Ectodermal cell (in vitro differentiated cells): Measurements from ENCODE around the gene SLAMF1.

ENCODE experiments used
- H3K27ac ChIP-seq: 2 replicates; pipeline ENCODE4 v1.7.0; 2013; ENCODE audit warnings: mild to moderate bottlenecking, low read depth, low read length; ENCODE audit not compliant: insufficient read depth, poor library complexity, severe bottlenecking
- H3K27me3 ChIP-seq: 2 replicates; pipeline ENCODE4 v1.7.0; 2013; ENCODE audit warnings: mild to moderate bottlenecking, low read length; ENCODE audit not compliant: insufficient read depth, control insufficient read depth, poor library complexity, severe bottlenecking
- H3K36me3 ChIP-seq: one replicate; pipeline ENCODE4 v1.7.0; 2013; ENCODE audit warnings: low read length; ENCODE audit not compliant: control insufficient read depth, insufficient read depth
- H3K4me1 ChIP-seq: one replicate; pipeline ENCODE4 v1.7.0; 2013; ENCODE audit warnings: low read length; ENCODE audit not compliant: control insufficient read depth, insufficient read depth
- H3K4me3 ChIP-seq: 2 replicates; pipeline ENCODE4 v1.7.0; 2013; ENCODE audit warnings: low read depth, low read length, control low read depth; ENCODE audit not compliant: insufficient read depth
- H3K9me3 ChIP-seq: 2 replicates; pipeline ENCODE4 v1.7.0; 2013; ENCODE audit warnings: mild to moderate bottlenecking, low read length, moderate library complexity; ENCODE audit not compliant: control insufficient read depth
- WGBS, 2 experiments: methylation state at CpG; one replicate each; pipeline ENCODE4 v1.1.7; 2013; ENCODE audit warnings: missing lambda C conversion rate in 2 of 2; 5-methylcytosine and 5-hydroxymethylcytosine counted together

The SLAMF1 gene

GRCh38 chr1:160578525-160579191 is 68.2 kb downstream of the SLAMF1 start:
- Histone ChIP-seq H3K27me3 (no peaks in the 10 kb centered on the region), H3K36me3 (no peaks in the 10 kb centered on the region), H3K4me1 (no peaks in the 10 kb centered on the region), H3K4me3 (no peak overlapping the region), H3K27ac (no peak overlapping the region), H3K9me3 (no peaks in the 10 kb centered on the region)
- 50 to 63% methylated on average over 2 to 3 of the region's 3 CpGs for WGBS, 2 experiments

- no peaks in the 10 kb centered on the region for H3K4me1 ChIP-seq
- WGBS, 2 experiments = 88 to 97% methylated on average over 3 of the region's 3 CpGs
- H3K27ac ChIP-seq = no peak overlapping the region
- H3K27me3 ChIP-seq = no peaks in the 10 kb centered on the region
- no peaks in the 10 kb centered on the region for H3K36me3 ChIP-seq
- H3K4me3 ChIP-seq = no peak overlapping the region
- no peaks in the 10 kb centered on the region for H3K9me3 ChIP-seq
These were observed 68.7 kb downstream of the SLAMF1 start for GRCh38 chr1:160578175-160578524.

- 93% methylated on average over 1 of the region's 2 CpGs; no CpG with 5 or more reads in 1 of the 2 experiments for WGBS, 2 experiments
- Histone ChIP-seq H3K4me3 (no peak overlapping the region), H3K27ac (no peak overlapping the region), H3K9me3 (no peaks in the 10 kb centered on the region), H3K36me3 (no peaks in the 10 kb centered on the region), H3K27me3 (no peaks in the 10 kb centered on the region), H3K4me1 (no peaks in the 10 kb centered on the region)
These were observed 69.2 kb downstream of the SLAMF1 start for GRCh38 chr1:160577671-160578070.

GRCh38 chr1:160576884-160577283 is 70.0 kb downstream of the SLAMF1 start:
- 100% methylated on average over 1 of the region's 2 CpGs for WGBS, 2 experiments

GRCh38 chr1:160576390-160576789 is 70.5 kb downstream of the SLAMF1 start:
- no peak overlapping the region for H3K4me3 ChIP-seq
- H3K36me3 ChIP-seq = no peaks in the 10 kb centered on the region
- no peaks in the 10 kb centered on the region for H3K9me3 ChIP-seq
- no peak overlapping the region for H3K27ac ChIP-seq
- 92 to 100% methylated on average over 1 to 2 of the region's 3 CpGs for WGBS, 2 experiments
- no peaks in the 10 kb centered on the region for H3K4me1 ChIP-seq
- H3K27me3 ChIP-seq = no peaks in the 10 kb centered on the region

More at GRCh38 chr1:160576884-160577283, 70.0 kb downstream of the SLAMF1 start:
- Histone ChIP-seq H3K36me3 (no peaks in the 10 kb centered on the region), H3K27me3 (no peaks in the 10 kb centered on the region), H3K9me3 (no peaks in the 10 kb centered on the region), H3K27ac (no peak overlapping the region), H3K4me3 (no peak overlapping the region), H3K4me1 (no peaks in the 10 kb centered on the region)

GRCh38 chr1:160575112-160575664 is 71.7 kb downstream of the SLAMF1 start:
- Histone ChIP-seq H3K4me3 (no peak overlapping the region), H3K9me3 (no peaks in the 10 kb centered on the region), H3K4me1 (no peaks in the 10 kb centered on the region), H3K36me3 (no peaks in the 10 kb centered on the region), H3K27me3 (no peaks in the 10 kb centered on the region), H3K27ac (no peak overlapping the region)
- 87 to 93% methylated on average over 5 of the region's 5 CpGs for WGBS, 2 experiments

- H3K36me3 ChIP-seq = no peaks in the 10 kb centered on the region
- H3K4me1 ChIP-seq = no peaks in the 10 kb centered on the region
- 90 to 95% methylated on average over 3 of the region's 3 CpGs for WGBS, 2 experiments
- H3K4me3 ChIP-seq = no peak overlapping the region
- H3K9me3 ChIP-seq = no peaks in the 10 kb centered on the region
- no peaks in the 10 kb centered on the region for H3K27me3 ChIP-seq
- no peak overlapping the region for H3K27ac ChIP-seq
These were observed 76.0 kb downstream of the SLAMF1 start for GRCh38 chr1:160570840-160571239.

GRCh38 chr1:160569806-160570205 is 77.0 kb downstream of the SLAMF1 start:
- Histone ChIP-seq H3K27me3 (no peaks in the 10 kb centered on the region), H3K9me3 (no peaks in the 10 kb centered on the region), H3K27ac (no peak overlapping the region), H3K4me3 (no peak overlapping the region), H3K4me1 (no peaks in the 10 kb centered on the region), H3K36me3 (no peaks in the 10 kb centered on the region)
- 90 to 93% methylated on average over 2 of the region's 2 CpGs for WGBS, 2 experiments

GRCh38 chr1:160567858-160568682 is 78.8 kb downstream of the SLAMF1 start:
- Histone ChIP-seq H3K4me1 (no peaks in the 10 kb centered on the region), H3K27me3 (no peaks in the 10 kb centered on the region), H3K27ac (no peak overlapping the region), H3K36me3 (no peaks in the 10 kb centered on the region), H3K9me3 (no peaks in the 10 kb centered on the region), H3K4me3 (no peak overlapping the region)
- WGBS, 2 experiments = 92 to 94% methylated on average over 8 of the region's 8 CpGs

- Histone ChIP-seq H3K27me3 (no peaks in the 10 kb centered on the region), H3K4me1 (no peaks in the 10 kb centered on the region), H3K9me3 (no peaks in the 10 kb centered on the region), H3K4me3 (no peak overlapping the region), H3K36me3 (no peaks in the 10 kb centered on the region), H3K27ac (no peak overlapping the region)
- 90 to 93% methylated on average over 5 of the region's 5 CpGs for WGBS, 2 experiments
These were observed 79.5 kb downstream of the SLAMF1 start for GRCh38 chr1:160567341-160567740.
